ENCODE data around the gene HEY2.

The HEY2 gene

GRCh38 chr6:125810445-125810844 is 61.0 kb downstream of the HEY2 start:
- Histone ChIP-seq H3K27ac (ENCODE audit: low read depth, low read length) (no peak overlapping the region), H3K4me1 (ENCODE audit: control insufficient read depth, insufficient read depth, low read length, unreplicated experiment) (peaks cover 33% of the 10 kb centered on the region), H3K4me3 (ENCODE audit: low read depth, low read length) (no peak overlapping the region), H3K27me3 (ENCODE audit: insufficient read depth, low read length) (no peaks in the 10 kb centered on the region), H3K79me2 (ENCODE audit: control insufficient read depth, insufficient read depth, low read length, unreplicated experiment) (peaks cover 63% of the 10 kb centered on the region), H3K36me3 (ENCODE audit: insufficient read depth, low read length) (no peaks in the 10 kb centered on the region), H2AFZ (ENCODE audit: low read length, unreplicated experiment) (no peak overlapping the region)

Data from ACC112 (cell line).